22Rv1 (cell line): ENCODE measurements around the gene NF1.

Source experiments
- ZFX ChIP-seq: fragments of 450-650 bp; IDR thresholded peaks from 2 replicates; pipeline ENCODE4 v1.6.1; 2017; ENCODE audit warnings: antibody characterized with exemption, borderline replicate concordance
- TF ChIP-seq, protein P1 (sequence below): fragments of 450-650 bp; IDR thresholded peaks from 2 replicates; pipeline ENCODE4 v1.5.1; 2017; ENCODE audit warnings: mild to moderate bottlenecking

DNA sequence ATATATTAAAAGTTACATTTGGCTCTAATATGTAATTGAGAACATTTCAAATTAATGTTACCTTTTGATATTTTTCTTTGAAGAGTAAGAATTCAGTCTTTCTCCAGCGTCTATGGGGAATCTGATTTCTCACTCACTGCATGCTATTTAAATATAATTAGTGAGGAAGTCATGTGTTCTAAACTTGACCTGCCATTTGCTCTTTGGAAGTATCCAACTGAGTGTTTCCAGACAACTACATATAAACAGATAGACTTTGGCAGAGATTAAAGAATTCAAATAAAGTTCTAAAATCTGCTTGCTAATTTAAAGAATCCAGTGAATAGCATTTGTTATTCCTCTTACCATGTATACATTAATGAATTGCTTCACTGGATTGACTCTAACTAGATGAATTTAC lies 178.7 kb downstream of the NF1 start:
- TF ChIP-seq, protein P1, sequence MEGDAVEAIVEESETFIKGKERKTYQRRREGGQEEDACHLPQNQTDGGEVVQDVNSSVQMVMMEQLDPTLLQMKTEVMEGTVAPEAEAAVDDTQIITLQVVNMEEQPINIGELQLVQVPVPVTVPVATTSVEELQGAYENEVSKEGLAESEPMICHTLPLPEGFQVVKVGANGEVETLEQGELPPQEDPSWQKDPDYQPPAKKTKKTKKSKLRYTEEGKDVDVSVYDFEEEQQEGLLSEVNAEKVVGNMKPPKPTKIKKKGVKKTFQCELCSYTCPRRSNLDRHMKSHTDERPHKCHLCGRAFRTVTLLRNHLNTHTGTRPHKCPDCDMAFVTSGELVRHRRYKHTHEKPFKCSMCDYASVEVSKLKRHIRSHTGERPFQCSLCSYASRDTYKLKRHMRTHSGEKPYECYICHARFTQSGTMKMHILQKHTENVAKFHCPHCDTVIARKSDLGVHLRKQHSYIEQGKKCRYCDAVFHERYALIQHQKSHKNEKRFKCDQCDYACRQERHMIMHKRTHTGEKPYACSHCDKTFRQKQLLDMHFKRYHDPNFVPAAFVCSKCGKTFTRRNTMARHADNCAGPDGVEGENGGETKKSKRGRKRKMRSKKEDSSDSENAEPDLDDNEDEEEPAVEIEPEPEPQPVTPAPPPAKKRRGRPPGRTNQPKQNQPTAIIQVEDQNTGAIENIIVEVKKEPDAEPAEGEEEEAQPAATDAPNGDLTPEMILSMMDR = no peak
- no peak for TF ChIP-seq ZFX
